ENCODE data around the gene AFM. TPM values are rescaled to one million over a fixed set of nuclear protein-coding genes. Genes with fewer than 3 reads are reported as not detected.

AFM gene
- total RNA-seq, 2 experiments from 2014 or later = not detected

DNA sequence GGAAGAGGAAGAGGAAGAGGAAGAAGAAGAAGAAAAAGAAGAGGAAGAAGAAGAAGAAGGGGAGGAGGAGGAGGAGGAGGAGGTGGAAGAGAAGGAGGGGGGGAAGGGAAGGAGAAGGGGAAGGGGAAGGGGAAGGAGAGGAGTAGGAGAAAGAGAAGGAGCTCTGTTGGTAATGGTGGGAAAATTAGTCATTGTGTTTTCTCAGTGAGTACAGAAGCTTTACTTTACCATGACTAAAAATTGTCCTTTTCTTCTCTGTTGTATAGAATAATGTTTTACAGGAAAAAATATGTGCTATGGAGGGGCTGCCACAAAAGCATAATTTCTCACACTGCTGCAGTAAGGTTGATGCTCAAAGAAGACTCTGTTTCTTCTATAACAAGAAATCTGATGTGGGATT, 4.1 kb downstream of the AFM start:
- no peaks in the 10 kb centered on the region for H3K9me3 Mint-ChIP-seq
- H3K27ac Mint-ChIP-seq = no peak overlapping the region
- no peak overlapping the region for H3K4me3 Mint-ChIP-seq
- CTCF ChIA-PET = no interaction called here
- intact Hi-C loops (cut with micrococcal nuclease) = no loop called here
- DNase-seq = no peak
- H3K4me1 Mint-ChIP-seq (ENCODE audit: low read depth) = no peaks in the 10 kb centered on the region
- H3K27me3 Mint-ChIP-seq (ENCODE audit: low read depth) = peaks cover 5% of the 10 kb centered on the region
- H3K36me3 Mint-ChIP-seq (ENCODE audit: low read depth) = no peaks in the 10 kb centered on the region

DNA sequence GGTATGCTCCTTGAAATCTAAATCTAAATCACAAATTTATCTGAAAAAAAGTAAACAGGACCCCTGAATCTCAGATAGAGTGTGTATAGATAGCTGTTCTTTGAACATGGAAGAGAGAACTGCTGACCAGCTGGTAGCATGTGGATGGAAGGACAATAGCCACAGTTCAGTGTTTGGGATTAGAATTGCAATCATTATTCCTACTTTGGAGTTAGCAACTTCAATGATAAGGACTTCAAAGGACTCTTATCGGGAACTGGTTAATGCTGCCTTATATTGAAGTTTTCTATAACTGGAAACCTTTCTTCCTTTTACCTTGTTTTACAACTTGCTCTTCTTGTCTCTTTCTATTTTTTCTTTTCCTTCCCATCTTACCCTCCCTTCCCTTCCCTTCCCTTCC, 5.0 kb downstream of the AFM start:
- Mint-ChIP-seq H3K4me1 (ENCODE audit: low read depth) (no peaks in the 10 kb centered on the region), H3K27me3 (ENCODE audit: low read depth) (peaks cover 8% of the 10 kb centered on the region), H3K36me3 (ENCODE audit: low read depth) (no peaks in the 10 kb centered on the region), H3K4me3 (no peak overlapping the region), H3K27ac (no peak overlapping the region), H3K9me3 (no peaks in the 10 kb centered on the region)
- no peak for DNase-seq
- CTCF ChIA-PET = no interaction called here
- intact Hi-C loops (cut with micrococcal nuclease) = no loop called here

DNA sequence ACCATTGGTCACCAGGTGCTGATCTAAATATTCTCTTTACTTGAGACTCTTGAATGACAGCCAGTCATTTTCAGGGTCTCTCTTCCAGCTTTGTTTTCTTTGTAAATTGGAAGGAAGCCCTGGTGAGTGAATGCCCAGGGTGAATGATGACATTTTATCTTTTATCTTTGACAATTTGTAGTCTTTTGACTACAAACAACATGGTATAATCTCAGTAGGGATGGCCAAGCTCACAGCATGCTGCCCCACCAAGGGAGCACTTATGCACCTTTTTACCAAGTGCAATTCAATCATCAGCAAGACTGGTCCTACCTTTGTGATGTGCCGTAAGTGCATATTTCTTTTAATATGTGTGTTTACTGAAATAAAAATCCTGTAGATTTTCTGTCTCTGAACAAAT, 5.7 kb downstream of the AFM start:
- Mint-ChIP-seq H3K36me3 (ENCODE audit: low read depth) (no peaks in the 10 kb centered on the region), H3K4me3 (no peak overlapping the region), H3K27ac (no peak overlapping the region), H3K9me3 (no peaks in the 10 kb centered on the region), H3K27me3 (ENCODE audit: low read depth) (peaks cover 8% of the 10 kb centered on the region), H3K4me1 (ENCODE audit: low read depth) (no peaks in the 10 kb centered on the region)
- CTCF ChIA-PET = no interaction called here
- intact Hi-C loops (cut with micrococcal nuclease) = no loop called here
- DNase-seq = no peak

DNA sequence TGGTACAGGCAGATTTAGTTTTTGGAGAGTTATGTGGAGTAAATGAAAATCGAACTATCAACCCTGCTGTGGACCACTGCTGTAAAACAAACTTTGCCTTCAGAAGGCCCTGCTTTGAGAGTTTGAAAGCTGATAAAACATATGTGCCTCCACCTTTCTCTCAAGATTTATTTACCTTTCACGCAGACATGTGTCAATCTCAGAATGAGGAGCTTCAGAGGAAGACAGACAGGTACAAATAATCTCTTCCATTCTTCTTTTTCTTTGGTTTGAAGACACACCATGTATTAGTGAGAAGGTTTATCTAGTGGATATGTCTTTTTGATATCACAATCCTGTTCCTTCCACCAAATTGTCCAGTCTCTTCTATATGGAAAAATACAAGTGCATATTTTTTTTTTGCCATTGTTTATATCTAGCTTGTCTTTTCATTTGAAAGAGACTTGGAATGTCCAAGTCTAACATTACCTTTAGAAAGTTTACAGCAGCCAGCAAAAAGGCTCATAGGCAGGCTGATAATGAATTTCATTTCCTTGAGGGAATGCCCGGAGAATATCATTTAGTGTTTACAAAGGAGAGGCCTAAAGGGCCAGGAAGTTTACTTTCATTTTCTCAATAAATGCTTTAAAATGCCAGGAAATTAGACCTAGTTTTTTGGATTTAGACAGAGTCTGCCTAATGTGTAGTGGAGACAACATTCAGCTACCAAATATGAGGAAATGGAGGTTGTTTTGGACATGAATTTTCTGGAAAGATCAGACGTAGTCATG, 18.6 kb downstream of the AFM start:
- CTCF ChIA-PET = no interaction called here
- no peaks in the 10 kb centered on the region for H3K4me1 Mint-ChIP-seq (ENCODE audit: low read depth)
- no peaks in the 10 kb centered on the region for H3K9me3 Mint-ChIP-seq
- intact Hi-C loops (cut with micrococcal nuclease) = no loop called here
- DNase-seq = no peak
- H3K4me3 Mint-ChIP-seq = no peak overlapping the region
- H3K36me3 Mint-ChIP-seq (ENCODE audit: low read depth) = no peaks in the 10 kb centered on the region
- no peaks in the 10 kb centered on the region for H3K27me3 Mint-ChIP-seq (ENCODE audit: low read depth)
- H3K27ac Mint-ChIP-seq = no peak overlapping the region

DNA sequence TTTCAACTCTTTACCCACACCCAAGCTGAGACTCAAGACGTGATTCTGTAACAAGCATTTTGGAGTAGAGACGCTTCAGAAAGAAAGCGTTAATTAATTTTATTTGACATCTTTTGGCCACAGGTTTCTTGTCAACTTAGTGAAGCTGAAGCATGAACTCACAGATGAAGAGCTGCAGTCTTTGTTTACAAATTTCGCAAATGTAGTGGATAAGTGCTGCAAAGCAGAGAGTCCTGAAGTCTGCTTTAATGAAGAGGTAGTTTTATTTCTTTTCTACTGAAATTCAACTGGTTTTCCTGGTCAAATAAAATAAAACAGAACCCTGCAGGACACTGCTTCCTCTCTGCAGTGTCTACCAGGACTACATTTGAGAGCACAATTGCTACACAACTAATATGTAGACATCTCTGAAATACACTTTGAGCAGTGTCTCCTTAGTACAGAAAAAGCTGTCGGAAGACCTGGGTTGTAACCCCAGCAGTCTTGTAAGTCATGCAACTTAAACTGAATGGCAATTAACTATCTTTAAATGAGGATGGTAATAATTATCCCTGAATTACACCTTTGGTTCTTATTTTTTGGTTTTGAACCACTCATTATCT, 20.2 kb downstream of the AFM start:
- no peaks in the 10 kb centered on the region for H3K36me3 Mint-ChIP-seq (ENCODE audit: low read depth)
- no peak for DNase-seq
- H3K4me3 Mint-ChIP-seq = no peak overlapping the region
- no peaks in the 10 kb centered on the region for H3K4me1 Mint-ChIP-seq (ENCODE audit: low read depth)
- no peak overlapping the region for H3K27ac Mint-ChIP-seq
- intact Hi-C loops (cut with micrococcal nuclease) = no loop called here
- H3K27me3 Mint-ChIP-seq (ENCODE audit: low read depth) = no peaks in the 10 kb centered on the region
- CTCF ChIA-PET = no interaction called here
- no peaks in the 10 kb centered on the region for H3K9me3 Mint-ChIP-seq

DNA sequence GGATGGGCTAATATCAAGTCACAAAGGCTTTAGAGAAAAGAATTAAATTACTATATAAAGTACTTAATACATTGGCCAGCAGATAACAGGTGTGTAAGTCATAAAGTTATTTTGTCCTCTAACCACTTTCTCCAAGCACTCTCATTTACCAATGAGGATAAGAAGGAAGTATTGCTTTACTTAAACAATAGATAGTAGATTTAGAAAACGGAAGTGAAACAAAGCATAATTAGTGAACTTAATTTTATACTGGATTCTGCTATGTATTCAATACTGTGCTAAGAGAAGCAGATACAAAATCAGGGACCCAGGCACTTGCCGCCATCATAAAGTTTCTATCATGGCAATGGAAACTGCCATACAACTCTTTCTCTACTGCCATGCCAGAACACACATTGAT, 24.0 kb downstream of the AFM start:
- CTCF ChIA-PET = no interaction called here

DNA sequence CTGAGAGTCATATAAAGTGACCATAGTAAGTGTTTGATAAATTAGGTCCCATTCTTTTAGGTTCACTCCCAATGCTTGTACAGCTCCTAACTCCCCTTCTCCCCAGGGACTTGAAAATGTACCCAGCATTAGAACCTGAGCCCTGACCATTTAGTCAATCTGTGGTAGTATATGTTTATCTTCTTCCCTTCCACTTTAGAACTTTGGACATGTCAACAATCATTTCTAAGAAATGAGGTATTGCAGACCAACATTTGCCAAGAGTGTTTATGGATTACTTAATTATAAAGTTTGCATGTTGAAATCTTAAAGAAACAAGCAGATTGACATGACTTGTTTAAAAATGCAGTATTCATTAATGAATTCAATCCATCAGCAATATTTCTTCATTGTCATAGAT, 26.0 kb downstream of the AFM start:
- CTCF ChIA-PET = no interaction called here
- Mint-ChIP-seq H3K36me3 (ENCODE audit: low read depth) (no peaks in the 10 kb centered on the region), H3K9me3 (no peaks in the 10 kb centered on the region), H3K27me3 (ENCODE audit: low read depth) (no peaks in the 10 kb centered on the region), H3K4me3 (no peak overlapping the region), H3K27ac (no peak overlapping the region), H3K4me1 (ENCODE audit: low read depth) (no peaks in the 10 kb centered on the region)
- no peak for DNase-seq
- intact Hi-C loops (cut with micrococcal nuclease) = no loop called here

More for the DNA sequence above, 24.0 kb downstream of the AFM start:
- no peaks in the 10 kb centered on the region for H3K9me3 Mint-ChIP-seq
- intact Hi-C loops (cut with micrococcal nuclease) = no loop called here
- no peak overlapping the region for H3K4me3 Mint-ChIP-seq
- no peaks in the 10 kb centered on the region for H3K27me3 Mint-ChIP-seq (ENCODE audit: low read depth)
- H3K4me1 Mint-ChIP-seq (ENCODE audit: low read depth) = no peaks in the 10 kb centered on the region
- no peaks in the 10 kb centered on the region for H3K36me3 Mint-ChIP-seq (ENCODE audit: low read depth)
- DNase-seq = no peak
- H3K27ac Mint-ChIP-seq = no peak overlapping the region

DNA sequence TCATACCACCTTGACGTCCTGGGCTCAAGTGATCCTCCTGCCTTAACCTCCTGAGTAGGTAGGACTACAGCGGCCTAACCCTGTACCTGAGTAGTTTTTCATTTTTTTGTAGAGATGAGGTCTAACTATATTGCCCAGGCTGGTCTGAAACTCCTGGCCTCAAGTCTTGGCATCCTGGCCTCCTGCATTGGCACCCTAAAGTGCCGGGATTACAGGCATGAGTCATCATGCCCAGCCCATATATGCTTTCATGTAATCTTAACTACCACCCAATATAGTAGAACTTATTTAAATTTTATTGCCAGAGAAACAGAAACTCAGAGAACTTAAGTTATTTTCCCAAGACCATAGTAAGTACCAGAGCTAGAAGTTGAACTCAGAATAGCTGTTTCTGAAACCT, 27.1 kb downstream of the AFM start:
- H3K9me3 Mint-ChIP-seq = no peaks in the 10 kb centered on the region
- H3K4me3 Mint-ChIP-seq = no peak overlapping the region
- DNase-seq = no peak
- H3K36me3 Mint-ChIP-seq (ENCODE audit: low read depth) = no peaks in the 10 kb centered on the region
- H3K4me1 Mint-ChIP-seq (ENCODE audit: low read depth) = no peaks in the 10 kb centered on the region
- no peak overlapping the region for H3K27ac Mint-ChIP-seq
- CTCF ChIA-PET = interaction anchor here (0.7 kb wide), 1 partner anchor 795 kb away, joined by 3 read pairs; no protein-coding TSS in a partner anchor
- intact Hi-C loops (cut with micrococcal nuclease) = no loop called here
- peaks cover 2% of the 10 kb centered on the region for H3K27me3 Mint-ChIP-seq (ENCODE audit: low read depth)

DNA sequence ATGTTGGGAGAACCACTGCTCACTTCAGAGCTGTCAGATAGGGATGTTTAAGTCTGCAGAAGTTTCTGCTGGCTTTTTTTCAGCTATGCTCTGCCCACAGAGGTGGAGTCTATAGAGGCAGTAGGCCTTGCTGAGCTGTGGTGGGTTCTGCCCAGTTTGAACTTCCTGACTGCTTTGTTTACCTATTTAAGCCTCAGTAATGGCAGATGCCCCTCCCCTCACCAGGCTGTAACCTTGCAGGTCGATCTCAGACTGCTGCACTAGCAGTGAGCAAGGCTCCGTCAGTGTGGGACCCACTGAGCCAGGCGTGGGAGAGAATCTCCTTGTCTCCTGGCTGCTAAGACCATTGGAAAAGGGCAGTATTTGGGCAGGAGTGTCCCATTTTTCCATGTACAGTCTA, 36.8 kb downstream of the AFM start:
- DNase-seq = no peak
- Mint-ChIP-seq H3K4me1 (ENCODE audit: low read depth) (no peaks in the 10 kb centered on the region), H3K9me3 (no peaks in the 10 kb centered on the region), H3K27ac (no peak overlapping the region), H3K4me3 (no peak overlapping the region), H3K36me3 (ENCODE audit: low read depth) (no peaks in the 10 kb centered on the region), H3K27me3 (ENCODE audit: low read depth) (peaks cover 6% of the 10 kb centered on the region)
- CTCF ChIA-PET = no interaction called here
- intact Hi-C loops (cut with micrococcal nuclease) = no loop called here

DNA sequence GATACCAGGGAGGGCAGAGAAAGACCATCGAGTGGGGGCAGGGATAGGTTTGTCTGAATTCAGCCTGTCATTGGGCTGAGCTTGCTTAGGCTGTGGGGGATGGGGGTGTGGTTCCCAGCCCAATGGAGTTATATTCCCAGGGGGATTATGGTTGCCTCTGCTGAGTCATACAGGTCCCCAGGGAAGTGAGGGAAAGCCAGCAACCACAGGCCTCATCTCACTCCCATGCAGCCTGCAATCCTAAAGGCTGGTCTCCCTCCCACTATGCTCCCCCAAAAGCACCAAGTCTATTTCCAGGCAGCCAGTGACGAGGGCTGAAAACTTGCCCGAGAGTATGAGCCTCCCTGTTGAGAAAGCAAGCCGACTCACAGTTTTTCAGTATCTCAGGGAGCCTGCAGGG, 39.3 kb downstream of the AFM start:
- DNase-seq = no peak
- CTCF ChIA-PET = interaction anchor here (1.6 kb wide), 1 partner anchor 614 kb away, joined by 3 read pairs; no protein-coding TSS in a partner anchor
- Mint-ChIP-seq H3K4me1 (ENCODE audit: low read depth) (no peaks in the 10 kb centered on the region), H3K27me3 (ENCODE audit: low read depth) (peaks cover 6% of the 10 kb centered on the region), H3K4me3 (no peak overlapping the region), H3K36me3 (ENCODE audit: low read depth) (no peaks in the 10 kb centered on the region), H3K27ac (no peak overlapping the region), H3K9me3 (no peaks in the 10 kb centered on the region)
- intact Hi-C loops (cut with micrococcal nuclease) = no loop called here

DNA sequence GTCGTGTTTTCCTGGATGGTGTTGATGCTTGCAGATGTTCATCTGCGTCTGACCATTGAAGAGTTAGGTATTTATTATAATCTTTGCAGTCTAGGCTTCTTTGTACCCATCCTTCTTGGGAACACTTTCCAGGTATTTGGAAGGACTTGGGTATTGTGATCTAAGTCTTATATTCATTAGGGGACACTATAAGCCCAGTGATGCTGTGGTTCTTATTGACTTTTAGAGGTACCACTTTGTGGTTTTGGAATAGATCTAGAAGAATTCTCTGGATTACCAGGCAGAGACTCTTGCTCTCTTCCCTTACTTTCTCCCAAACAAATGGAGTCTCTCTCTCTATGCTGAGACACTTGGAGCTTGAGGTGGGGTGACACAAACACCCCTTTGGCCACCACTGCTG, 41.6 kb downstream of the AFM start:
- no peak for DNase-seq
- Mint-ChIP-seq H3K4me1 (ENCODE audit: low read depth) (no peaks in the 10 kb centered on the region), H3K4me3 (no peak overlapping the region), H3K36me3 (ENCODE audit: low read depth) (no peaks in the 10 kb centered on the region), H3K9me3 (no peaks in the 10 kb centered on the region), H3K27ac (no peak overlapping the region), H3K27me3 (ENCODE audit: low read depth) (peaks cover 6% of the 10 kb centered on the region)
- CTCF ChIA-PET = no interaction called here
- intact Hi-C loops (cut with micrococcal nuclease) = no loop called here

DNA sequence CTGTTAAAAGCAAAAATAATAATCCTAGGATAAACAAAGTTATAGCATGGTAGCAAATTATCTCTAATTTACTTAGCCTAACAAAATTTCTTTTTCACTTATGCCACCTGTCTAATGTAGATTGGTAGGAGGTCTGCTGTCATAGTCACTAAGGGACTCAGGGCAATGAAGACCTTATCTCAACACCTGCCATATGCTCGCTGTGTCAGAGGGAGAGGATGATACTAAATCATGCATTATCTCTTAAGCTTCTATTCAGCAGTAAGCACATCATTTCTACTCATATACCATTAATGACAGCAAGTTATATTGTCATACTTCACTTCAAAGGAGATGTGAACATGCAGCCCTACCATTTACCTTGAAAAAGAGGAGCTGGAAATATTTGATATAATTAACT, 44.1 kb downstream of the AFM start:
- Mint-ChIP-seq H3K27ac (no peak overlapping the region), H3K27me3 (ENCODE audit: low read depth) (peaks cover 4% of the 10 kb centered on the region), H3K36me3 (ENCODE audit: low read depth) (no peaks in the 10 kb centered on the region), H3K9me3 (no peaks in the 10 kb centered on the region), H3K4me3 (no peak overlapping the region), H3K4me1 (ENCODE audit: low read depth) (no peaks in the 10 kb centered on the region)
- DNase-seq = no peak
- CTCF ChIA-PET = interaction anchor here (0.6 kb wide), 1 partner anchor 9 kb away, joined by 3 read pairs; no protein-coding TSS in a partner anchor
- intact Hi-C loops (cut with micrococcal nuclease) = no loop called here

DNA sequence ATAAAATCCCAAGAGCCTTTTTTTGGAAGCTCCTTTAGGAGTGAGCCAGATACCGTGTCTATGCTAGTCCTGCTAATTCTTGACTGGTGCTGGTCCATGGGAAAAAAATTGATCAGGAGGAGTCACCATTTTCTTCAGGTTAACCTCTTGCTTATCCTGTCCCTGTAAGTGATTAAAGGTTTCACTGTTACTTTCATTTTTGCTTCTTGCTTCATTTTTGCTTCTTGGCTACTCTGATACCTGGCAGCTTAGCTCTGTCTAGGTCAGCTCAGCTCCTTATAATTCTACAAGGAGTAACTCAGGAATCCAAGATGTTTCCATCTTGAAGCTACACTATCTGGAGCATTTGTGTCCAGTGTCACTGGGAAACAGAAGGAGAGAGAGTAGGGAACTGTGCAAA, 45.7 kb downstream of the AFM start:
- no peak overlapping the region for H3K27ac Mint-ChIP-seq
- CTCF ChIA-PET = interaction anchor here (0.5 kb wide), 1 partner anchor 572 kb away, joined by 3 read pairs; the partner anchor contains the start of gene CXCL2

More for the DNA sequence above, 45.7 kb downstream of the AFM start:
- Mint-ChIP-seq H3K9me3 (no peaks in the 10 kb centered on the region), H3K36me3 (ENCODE audit: low read depth) (no peaks in the 10 kb centered on the region), H3K4me3 (no peak overlapping the region), H3K27me3 (ENCODE audit: low read depth) (no peaks in the 10 kb centered on the region), H3K4me1 (ENCODE audit: low read depth) (no peaks in the 10 kb centered on the region)
- intact Hi-C loops (cut with micrococcal nuclease) = no loop called here
- DNase-seq = no peak
